Measurements from ENCODE around the gene TMPRSS2.

The TMPRSS2 gene

GRCh38 chr21:41433566-41433965, 74.4 kb downstream of the TMPRSS2 start:
- Histone ChIP-seq H3K27me3 (replicated peaks in 2 of 5; ENCODE audit: control insufficient read depth in 4 of 5, insufficient read depth in 5 of 5, low read length in 4 of 5) (no peaks in the 10 kb centered on the region), H3K4me1 (ENCODE audit: control extremely low read depth in 1 of 4, control insufficient read depth in 4 of 4, insufficient read depth in 4 of 4, low read length in 3 of 4) (no peaks in the 10 kb centered on the region), H3K4me3 (ENCODE audit: control insufficient read depth in 1 of 7, extremely low read depth in 1 of 7, insufficient read depth in 4 of 7, low read depth in 2 of 7, low read length in 6 of 7) (no peak overlapping the region), H3K27ac (ENCODE audit: insufficient read depth in 1 of 2, low read depth in 1 of 2, low read length in 2 of 2, poor library complexity in 1 of 2, severe bottlenecking in 2 of 2) (no peak overlapping the region), H3K36me3 (ENCODE audit: control insufficient read depth in 4 of 4, insufficient read depth in 4 of 4, low read length in 3 of 4) (peaks cover 0 to 70% (median 11%) of the 10 kb centered on the region in 4 experiments), H3K9me3 (ENCODE audit: control extremely low read depth in 1 of 5, control insufficient read depth in 4 of 5, insufficient read depth in 2 of 5, low read depth in 1 of 5, low read length in 4 of 5) (peaks cover 0 to 11% (median 3%) of the 10 kb centered on the region in 5 experiments)
- ChIA-PET CTCF (no interaction called here), POLR2A (no interaction called here)
- no peak for DNase-seq
- 100% methylated on average over 1 of the region's 2 CpGs for WGBS (ENCODE audit: insufficient coverage)

DNA sequence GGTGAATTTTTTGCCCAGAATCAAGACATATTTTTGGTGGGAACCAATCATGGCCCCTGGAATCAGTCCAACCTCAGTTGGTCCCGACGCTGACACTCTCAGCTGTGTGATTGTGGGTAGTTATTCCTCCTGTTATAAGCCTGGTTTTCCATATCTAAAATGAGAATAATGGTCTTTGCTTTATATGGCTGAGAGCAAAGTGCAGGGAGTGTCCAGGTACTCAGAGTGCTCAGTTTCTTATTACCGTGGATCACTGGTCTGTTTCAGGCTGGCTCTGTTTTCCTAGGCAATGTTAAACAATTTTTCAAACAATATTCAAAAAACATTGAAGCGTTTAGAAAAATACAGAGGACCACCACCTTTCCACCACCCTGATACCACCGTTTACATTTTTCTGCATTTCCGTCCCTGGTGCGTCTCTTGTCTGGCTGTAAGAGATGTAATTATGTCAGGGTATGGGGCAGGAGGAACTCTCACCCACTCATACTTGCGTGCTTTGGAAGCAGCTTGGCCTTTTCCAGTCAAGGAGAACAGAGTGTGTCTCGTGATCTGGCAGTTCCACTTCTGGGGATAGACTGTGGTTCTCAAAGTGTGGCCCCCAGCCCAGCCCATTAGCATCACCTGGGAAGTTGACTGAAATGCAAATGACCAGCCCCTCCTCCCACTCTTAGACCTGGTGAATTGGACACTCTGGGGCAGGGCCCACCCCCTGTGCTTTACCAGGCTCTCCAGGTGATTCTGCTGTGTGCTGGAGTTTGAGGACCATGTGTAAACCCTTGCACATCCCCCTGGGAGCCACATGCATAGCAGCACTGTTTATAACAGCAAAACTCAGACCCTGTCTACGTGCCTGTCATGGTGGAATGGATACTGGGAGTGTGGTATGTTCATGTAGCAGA, 75.1 kb downstream of the TMPRSS2 start:
- CTCF ChIA-PET, result no interaction called here
- Histone ChIP-seq H3K36me3 (ENCODE audit: control insufficient read depth in 4 of 4, insufficient read depth in 4 of 4, low read length in 3 of 4) (peaks cover 0 to 66% (median 11%) of the 10 kb centered on the region in 4 experiments), H3K9me3 (ENCODE audit: control extremely low read depth in 1 of 5, control insufficient read depth in 4 of 5, insufficient read depth in 2 of 5, low read depth in 1 of 5, low read length in 4 of 5) (peaks cover 0 to 11% (median 3%) of the 10 kb centered on the region in 5 experiments), H3K27ac (ENCODE audit: insufficient read depth in 1 of 2, low read depth in 1 of 2, low read length in 2 of 2, poor library complexity in 1 of 2, severe bottlenecking in 2 of 2) (no peak overlapping the region), H3K4me3 (ENCODE audit: control insufficient read depth in 1 of 7, extremely low read depth in 1 of 7, insufficient read depth in 4 of 7, low read depth in 2 of 7, low read length in 6 of 7) (no peak overlapping the region), H3K27me3 (replicated peaks in 2 of 5; ENCODE audit: control insufficient read depth in 4 of 5, insufficient read depth in 5 of 5, low read length in 4 of 5) (no peaks in the 10 kb centered on the region), H3K4me1 (ENCODE audit: control extremely low read depth in 1 of 4, control insufficient read depth in 4 of 4, insufficient read depth in 4 of 4, low read length in 3 of 4) (no peaks in the 10 kb centered on the region)
- 80% methylated on average over 5 of the region's 10 CpGs for WGBS (ENCODE audit: insufficient coverage)
- POLR2A ChIA-PET, result no interaction called here
- no peak for DNase-seq

DNA sequence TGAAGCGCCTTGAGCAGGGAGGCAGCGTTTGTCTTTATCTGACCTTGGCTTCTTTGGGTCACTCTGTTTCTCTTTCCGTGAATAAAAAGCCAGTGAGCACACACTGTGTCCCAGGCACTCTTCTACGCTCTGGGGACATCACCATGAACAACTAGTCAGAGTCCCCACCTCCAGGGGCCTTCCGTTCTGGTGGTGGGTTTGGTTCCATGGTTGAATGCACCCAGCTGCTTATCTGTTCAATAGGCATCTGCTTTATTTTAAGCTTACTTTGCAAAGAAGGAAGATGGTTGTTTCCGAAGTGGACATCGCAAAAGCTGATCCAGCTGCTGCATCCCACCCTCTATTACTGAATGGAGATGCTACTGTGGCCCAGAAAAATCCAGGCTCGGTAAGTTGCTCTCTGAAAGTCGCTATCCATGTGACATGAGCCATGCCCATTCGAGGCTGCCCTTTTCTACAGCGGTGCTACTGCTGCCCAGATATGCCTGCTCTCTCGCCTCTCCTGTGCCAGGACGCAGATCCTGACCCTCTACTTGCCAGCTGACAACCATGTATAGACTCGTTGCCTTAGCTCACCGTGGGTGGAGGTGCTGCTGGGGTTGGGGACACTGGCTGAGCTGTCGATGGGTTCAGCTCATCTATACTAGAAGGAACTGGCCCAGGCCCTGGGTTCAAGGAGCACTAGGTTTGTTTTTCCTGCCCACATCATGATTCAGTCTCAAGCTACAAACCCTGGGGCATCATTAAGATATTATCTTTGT, 76.0 kb downstream of the TMPRSS2 start:
- no peaks in the 10 kb centered on the region for H3K27me3 ChIP-seq (replicated peaks in 2 of 5; ENCODE audit: control insufficient read depth in 4 of 5, insufficient read depth in 5 of 5, low read length in 4 of 5)
- peaks cover 0 to 61% (median 10%) of the 10 kb centered on the region in 4 experiments for H3K36me3 ChIP-seq (ENCODE audit: control insufficient read depth in 4 of 4, insufficient read depth in 4 of 4, low read length in 3 of 4)
- DNase-seq, result peak in 1 of 3 donors; percentile 14
- peaks cover 0 to 11% (median 3%) of the 10 kb centered on the region in 5 experiments for H3K9me3 ChIP-seq (ENCODE audit: control extremely low read depth in 1 of 5, control insufficient read depth in 4 of 5, insufficient read depth in 2 of 5, low read depth in 1 of 5, low read length in 4 of 5)
- H3K4me1 ChIP-seq (ENCODE audit: control extremely low read depth in 1 of 4, control insufficient read depth in 4 of 4, insufficient read depth in 4 of 4, low read length in 3 of 4), result peaks cover 0 to 2% (median under 1%) of the 10 kb centered on the region in 4 experiments
- 88% methylated on average over 16 of the region's 16 CpGs for WGBS (ENCODE audit: insufficient coverage)
- ChIA-PET POLR2A (no interaction called here), CTCF (no interaction called here)
- no peak overlapping the region for H3K4me3 ChIP-seq (ENCODE audit: control insufficient read depth in 1 of 7, extremely low read depth in 1 of 7, insufficient read depth in 4 of 7, low read depth in 2 of 7, low read length in 6 of 7)
- no peak overlapping the region for H3K27ac ChIP-seq (ENCODE audit: insufficient read depth in 1 of 2, low read depth in 1 of 2, low read length in 2 of 2, poor library complexity in 1 of 2, severe bottlenecking in 2 of 2)

- ChIA-PET POLR2A (no interaction called here), CTCF (no interaction called here)
- no peak overlapping the region for H3K4me3 ChIP-seq (ENCODE audit: control insufficient read depth in 1 of 7, extremely low read depth in 1 of 7, insufficient read depth in 4 of 7, low read depth in 2 of 7, low read length in 6 of 7)
- H3K4me1 ChIP-seq (ENCODE audit: control extremely low read depth in 1 of 4, control insufficient read depth in 4 of 4, insufficient read depth in 4 of 4, low read length in 3 of 4), result peaks cover 0 to 14% (median 9%) of the 10 kb centered on the region in 4 experiments
- H3K27ac ChIP-seq (ENCODE audit: insufficient read depth in 1 of 2, low read depth in 1 of 2, low read length in 2 of 2, poor library complexity in 1 of 2, severe bottlenecking in 2 of 2), result no peak overlapping the region
- peaks cover 0 to 3% (median 0%) of the 10 kb centered on the region in 5 experiments for H3K27me3 ChIP-seq (replicated peaks in 2 of 5; ENCODE audit: control insufficient read depth in 4 of 5, insufficient read depth in 5 of 5, low read length in 4 of 5)
- WGBS (ENCODE audit: insufficient coverage), result 100% methylated on average over 6 of the region's 9 CpGs
- peaks cover 0 to 9% (median 3%) of the 10 kb centered on the region in 5 experiments for H3K9me3 ChIP-seq (ENCODE audit: control extremely low read depth in 1 of 5, control insufficient read depth in 4 of 5, insufficient read depth in 2 of 5, low read depth in 1 of 5, low read length in 4 of 5)
- no peak for DNase-seq
- H3K36me3 ChIP-seq (ENCODE audit: control insufficient read depth in 4 of 4, insufficient read depth in 4 of 4, low read length in 3 of 4), result peaks cover 0 to 41% (median 6%) of the 10 kb centered on the region in 4 experiments
Measured at GRCh38 chr21:41429925-41430491, 78.0 kb downstream of the TMPRSS2 start.

- peaks cover 0 to 14% (median 9%) of the 10 kb centered on the region in 4 experiments for H3K4me1 ChIP-seq (ENCODE audit: control extremely low read depth in 1 of 4, control insufficient read depth in 4 of 4, insufficient read depth in 4 of 4, low read length in 3 of 4)
- peaks cover 0 to 35% (median 6%) of the 10 kb centered on the region in 4 experiments for H3K36me3 ChIP-seq (ENCODE audit: control insufficient read depth in 4 of 4, insufficient read depth in 4 of 4, low read length in 3 of 4)
- CTCF ChIA-PET, result interaction anchor here (0.8 kb wide), 1 partner anchor 28 kb away, joined by 3 read pairs; no protein-coding TSS in a partner anchor
- 93% methylated on average over 3 of the region's 3 CpGs for WGBS (ENCODE audit: insufficient coverage)
- peaks cover 0 to 3% (median 0%) of the 10 kb centered on the region in 5 experiments for H3K27me3 ChIP-seq (replicated peaks in 2 of 5; ENCODE audit: control insufficient read depth in 4 of 5, insufficient read depth in 5 of 5, low read length in 4 of 5)
- no peak overlapping the region for H3K4me3 ChIP-seq (ENCODE audit: control insufficient read depth in 1 of 7, extremely low read depth in 1 of 7, insufficient read depth in 4 of 7, low read depth in 2 of 7, low read length in 6 of 7)
- H3K27ac ChIP-seq (ENCODE audit: insufficient read depth in 1 of 2, low read depth in 1 of 2, low read length in 2 of 2, poor library complexity in 1 of 2, severe bottlenecking in 2 of 2), result no peak overlapping the region
- peaks cover 0 to 3% (median 0%) of the 10 kb centered on the region in 5 experiments for H3K9me3 ChIP-seq (ENCODE audit: control extremely low read depth in 1 of 5, control insufficient read depth in 4 of 5, insufficient read depth in 2 of 5, low read depth in 1 of 5, low read length in 4 of 5)
- DNase-seq, result no peak
- POLR2A ChIA-PET, result no interaction called here
Measured at GRCh38 chr21:41429305-41429704, 78.7 kb downstream of the TMPRSS2 start.

GRCh38 chr21:41428847-41429246, 79.1 kb downstream of the TMPRSS2 start:
- CTCF ChIA-PET, result interaction anchor here (0.8 kb wide), 1 partner anchor 27 kb away, joined by 3 read pairs; no protein-coding TSS in a partner anchor
- Histone ChIP-seq H3K27ac (ENCODE audit: insufficient read depth in 1 of 2, low read depth in 1 of 2, low read length in 2 of 2, poor library complexity in 1 of 2, severe bottlenecking in 2 of 2) (no peak overlapping the region), H3K27me3 (replicated peaks in 2 of 5; ENCODE audit: control insufficient read depth in 4 of 5, insufficient read depth in 5 of 5, low read length in 4 of 5) (peaks cover 0 to 3% (median 0%) of the 10 kb centered on the region in 5 experiments), H3K9me3 (ENCODE audit: control extremely low read depth in 1 of 5, control insufficient read depth in 4 of 5, insufficient read depth in 2 of 5, low read depth in 1 of 5, low read length in 4 of 5) (peaks cover 0 to 3% (median 0%) of the 10 kb centered on the region in 5 experiments), H3K4me1 (ENCODE audit: control extremely low read depth in 1 of 4, control insufficient read depth in 4 of 4, insufficient read depth in 4 of 4, low read length in 3 of 4) (peaks cover 0 to 14% (median 9%) of the 10 kb centered on the region in 4 experiments), H3K36me3 (ENCODE audit: control insufficient read depth in 4 of 4, insufficient read depth in 4 of 4, low read length in 3 of 4) (peaks cover 0 to 31% (median 6%) of the 10 kb centered on the region in 4 experiments), H3K4me3 (ENCODE audit: control insufficient read depth in 1 of 7, extremely low read depth in 1 of 7, insufficient read depth in 4 of 7, low read depth in 2 of 7, low read length in 6 of 7) (no peak overlapping the region)
- WGBS (ENCODE audit: insufficient coverage), result 98% methylated on average over 6 of the region's 6 CpGs
- POLR2A ChIA-PET, result no interaction called here
- no peak for DNase-seq

Measured in common myeloid progenitor, CD34-positive (primary cell).